Measurements from ENCODE around the gene VPS13D.

VPS13D gene

GRCh38 chr1:12184008-12184681 lies 45.7 kb upstream of the VPS13D start:
- Histone ChIP-seq H3K4me3 (ENCODE audit: low read depth in 1 of 2, low read length in 2 of 2) (no peak overlapping the region), H3K27me3 (ENCODE audit: insufficient read depth, low read length, poor library complexity) (peaks cover 6% of the 10 kb centered on the region), H3K9ac (ENCODE audit: low read depth, low read length) (no peak overlapping the region), H4K20me1 (ENCODE audit: insufficient read depth, low read length) (peaks cover 9% of the 10 kb centered on the region), H3K4me1 (ENCODE audit: insufficient read depth, low read length) (peaks cover 6% of the 10 kb centered on the region), H2AFZ (ENCODE audit: low read depth, low read length) (no peak overlapping the region), H3K79me2 (ENCODE audit: insufficient read depth, low read length) (no peaks in the 10 kb centered on the region), H3K36me3 (ENCODE audit: insufficient read depth, low read length) (no peaks in the 10 kb centered on the region), H3K9me3 (ENCODE audit: insufficient read depth, low read length, severe bottlenecking) (no peaks in the 10 kb centered on the region), H3K27ac (ENCODE audit: low read length) (no peak overlapping the region), H3K4me2 (ENCODE audit: insufficient read depth, low read length) (no peak overlapping the region)
- DNase-seq (no peak), ATAC-seq (ENCODE audit: insufficient read depth, low read depth) (no peak)
- no peak for TF ChIP-seq EZH2 (IDR thresholded peaks at IDR 0.05; ENCODE audit: borderline replicate concordance, low read depth, low read length, severe bottlenecking)
- TF ChIP-seq CTCF (IDR thresholded peaks at IDR 0.05; ENCODE audit: borderline replicate concordance, extremely low read depth, low read length, poor library complexity, severe bottlenecking): no peak

GRCh38 chr1:12185036-12185917 lies 44.6 kb upstream of the VPS13D start:
- ATAC-seq (ENCODE audit: insufficient read depth, low read depth) (no peak), DNase-seq (no peak)
- Histone ChIP-seq H3K27me3 (ENCODE audit: insufficient read depth, low read length, poor library complexity) (no peaks in the 10 kb centered on the region), H3K4me2 (ENCODE audit: insufficient read depth, low read length) (no peak overlapping the region), H3K36me3 (ENCODE audit: insufficient read depth, low read length) (no peaks in the 10 kb centered on the region), H3K4me1 (ENCODE audit: insufficient read depth, low read length) (no peaks in the 10 kb centered on the region), H3K9ac (ENCODE audit: low read depth, low read length) (no peak overlapping the region), H2AFZ (ENCODE audit: low read depth, low read length) (no peak overlapping the region), H3K9me3 (ENCODE audit: insufficient read depth, low read length, severe bottlenecking) (no peaks in the 10 kb centered on the region), H4K20me1 (ENCODE audit: insufficient read depth, low read length) (peaks cover 3% of the 10 kb centered on the region; the same call in 1 of the 2 replicates), H3K27ac (ENCODE audit: low read length) (no peak overlapping the region), H3K4me3 (ENCODE audit: low read depth in 1 of 2, low read length in 2 of 2) (no peak overlapping the region), H3K79me2 (ENCODE audit: insufficient read depth, low read length) (no peaks in the 10 kb centered on the region)
- TF ChIP-seq EZH2 (IDR thresholded peaks at IDR 0.05; ENCODE audit: borderline replicate concordance, low read depth, low read length, severe bottlenecking) (no peak), CTCF (IDR thresholded peaks at IDR 0.05; ENCODE audit: borderline replicate concordance, extremely low read depth, low read length, poor library complexity, severe bottlenecking) (no peak)

- no peaks in the 10 kb centered on the region for H3K36me3 ChIP-seq (ENCODE audit: insufficient read depth, low read length)
- H3K4me1 ChIP-seq (ENCODE audit: insufficient read depth, low read length): no peaks in the 10 kb centered on the region
- H3K9me3 ChIP-seq (ENCODE audit: insufficient read depth, low read length, severe bottlenecking): no peaks in the 10 kb centered on the region
- peaks cover 3% of the 10 kb centered on the region; the same call in 1 of the 2 replicates for H4K20me1 ChIP-seq (ENCODE audit: insufficient read depth, low read length)
- H3K79me2 ChIP-seq (ENCODE audit: insufficient read depth, low read length): no peaks in the 10 kb centered on the region
- H2AFZ ChIP-seq (ENCODE audit: low read depth, low read length): no peak overlapping the region
- H3K4me3 ChIP-seq (ENCODE audit: low read depth in 1 of 2, low read length in 2 of 2): no peak overlapping the region
- no peak overlapping the region for H3K4me2 ChIP-seq (ENCODE audit: insufficient read depth, low read length)
- ATAC-seq (ENCODE audit: insufficient read depth, low read depth): no peak
- no peaks in the 10 kb centered on the region for H3K27me3 ChIP-seq (ENCODE audit: insufficient read depth, low read length, poor library complexity)
- no peak overlapping the region for H3K9ac ChIP-seq (ENCODE audit: low read depth, low read length)
- TF ChIP-seq CTCF (IDR thresholded peaks at IDR 0.05; ENCODE audit: borderline replicate concordance, extremely low read depth, low read length, poor library complexity, severe bottlenecking) (no peak), EZH2 (IDR thresholded peaks at IDR 0.05; ENCODE audit: borderline replicate concordance, low read depth, low read length, severe bottlenecking) (no peak)
- DNase-seq: no peak
- H3K27ac ChIP-seq (ENCODE audit: low read length): no peak overlapping the region
Measured at GRCh38 chr1:12185918-12186678, 43.7 kb upstream of the VPS13D start.
